T-helper 1 cell treated with Interleukin-12 subunit alpha and Interleukin-12 subunit beta and Interleukin-4 antibody, amounts not matched to agents 30 μg/mL and 1 μg/mL, for 36 hours (primary cell): ENCODE results near the gene ABCA1.
A peak's percentile ranks its signal among the peaks of the same experiment; 100 is the strongest.

Experiments used
- H3K27ac Mint-ChIP-seq: one replicate; pipeline ENCODE4 v1.8.0; 2021; ENCODE audit warnings: mild to moderate bottlenecking, mixed read lengths
- H3K27me3 Mint-ChIP-seq: one replicate; pipeline ENCODE4 v1.8.0; 2021; ENCODE audit warnings: low read depth, mixed read lengths
- H3K36me3 Mint-ChIP-seq: one replicate; pipeline ENCODE4 v1.8.0; 2021; ENCODE audit warnings: low read depth, mixed read lengths
- H3K4me1 Mint-ChIP-seq: one replicate; pipeline ENCODE4 v1.8.0; 2021; ENCODE audit warnings: low read depth, mixed read lengths
- H3K4me3 Mint-ChIP-seq: one replicate; pipeline ENCODE4 v1.8.0; 2021; ENCODE audit warnings: mild to moderate bottlenecking, moderate library complexity, mixed read lengths
- H3K9me3 Mint-ChIP-seq: one replicate; pipeline ENCODE4 v1.8.0; 2021; ENCODE audit warnings: mixed read lengths

The ABCA1 gene

DNA sequence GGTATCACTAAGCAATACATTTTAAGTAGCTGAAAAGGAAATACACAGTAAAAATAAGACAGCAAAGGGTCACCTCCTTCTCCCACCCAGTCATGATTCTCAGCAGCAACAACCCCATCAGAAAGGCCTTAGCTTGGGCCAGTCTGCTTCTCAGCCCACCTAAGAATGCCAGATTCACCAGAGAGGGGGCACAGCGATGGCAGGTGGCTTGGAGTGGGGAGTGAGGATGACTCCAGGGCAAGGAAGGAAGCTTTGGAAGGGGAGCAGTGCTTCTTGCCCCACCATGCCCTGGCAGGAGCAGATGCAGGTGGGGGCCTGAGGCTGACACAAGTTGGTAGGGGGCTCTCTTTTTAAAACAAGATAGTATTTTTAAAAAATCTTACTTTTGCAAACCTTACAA lies 51.4 kb downstream of the ABCA1 start:
- H3K36me3 Mint-ChIP-seq, result peaks cover 3% of the 10 kb centered on the region
- no peaks in the 10 kb centered on the region for H3K27me3 Mint-ChIP-seq
- H3K4me3 Mint-ChIP-seq, result no peak overlapping the region
- H3K27ac Mint-ChIP-seq, result peak overlapping the region; percentile 34
- no peaks in the 10 kb centered on the region for H3K4me1 Mint-ChIP-seq
- no peaks in the 10 kb centered on the region for H3K9me3 Mint-ChIP-seq

GRCh38 chr9:104875897-104876296 lies 52.1 kb downstream of the ABCA1 start:
- no peak overlapping the region for H3K27ac Mint-ChIP-seq
- H3K4me3 Mint-ChIP-seq, result no peak overlapping the region
- no peaks in the 10 kb centered on the region for H3K27me3 Mint-ChIP-seq
- H3K36me3 Mint-ChIP-seq, result peaks cover 3% of the 10 kb centered on the region
- no peaks in the 10 kb centered on the region for H3K4me1 Mint-ChIP-seq
- H3K9me3 Mint-ChIP-seq, result no peaks in the 10 kb centered on the region

- no peak overlapping the region for H3K4me3 Mint-ChIP-seq
- H3K27ac Mint-ChIP-seq, result no peak overlapping the region
- peaks cover 3% of the 10 kb centered on the region for H3K36me3 Mint-ChIP-seq
- no peaks in the 10 kb centered on the region for H3K9me3 Mint-ChIP-seq
- no peaks in the 10 kb centered on the region for H3K4me1 Mint-ChIP-seq
- H3K27me3 Mint-ChIP-seq, result no peaks in the 10 kb centered on the region
Measured at GRCh38 chr9:104875320-104875719, 52.6 kb downstream of the ABCA1 start.

- Mint-ChIP-seq H3K9me3 (no peaks in the 10 kb centered on the region), H3K27ac (no peak overlapping the region), H3K36me3 (peaks cover 3% of the 10 kb centered on the region), H3K27me3 (no peaks in the 10 kb centered on the region), H3K4me1 (no peaks in the 10 kb centered on the region), H3K4me3 (no peak overlapping the region)
Measured at GRCh38 chr9:104873489-104873850, 54.5 kb downstream of the ABCA1 start.

GRCh38 chr9:104872656-104873488 lies 55.1 kb downstream of the ABCA1 start:
- Mint-ChIP-seq H3K27ac (no peak overlapping the region), H3K27me3 (no peaks in the 10 kb centered on the region), H3K9me3 (no peaks in the 10 kb centered on the region), H3K36me3 (peaks cover 4% of the 10 kb centered on the region), H3K4me1 (no peaks in the 10 kb centered on the region), H3K4me3 (no peak overlapping the region)

DNA sequence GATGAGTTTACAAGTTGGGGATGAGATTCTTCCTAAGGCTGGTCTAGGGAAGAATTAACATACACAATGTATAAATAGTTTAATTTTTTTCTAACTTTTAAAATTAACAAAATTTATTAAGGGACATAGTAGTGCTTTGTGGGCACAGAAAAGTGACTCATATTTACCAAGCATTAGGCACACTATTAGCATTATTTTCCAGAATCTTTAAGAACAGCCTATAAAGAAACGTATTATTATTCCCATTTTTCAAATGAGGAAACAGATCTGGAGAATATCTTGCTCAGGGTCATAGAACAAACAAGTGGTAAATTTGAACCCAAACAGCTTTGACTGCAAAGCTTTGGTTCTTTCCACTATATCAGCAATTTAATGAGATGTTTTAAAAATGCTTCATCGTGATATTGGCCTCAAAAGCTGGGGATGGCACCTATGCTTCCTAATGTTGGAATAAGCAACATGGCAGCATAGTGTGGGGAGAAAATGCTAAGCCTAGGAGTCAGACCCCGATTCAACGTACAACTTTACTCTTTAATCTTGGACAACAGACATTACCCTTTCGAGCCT lies 55.9 kb downstream of the ABCA1 start:
- Mint-ChIP-seq H3K9me3 (no peaks in the 10 kb centered on the region), H3K36me3 (peaks cover 4% of the 10 kb centered on the region), H3K4me1 (no peaks in the 10 kb centered on the region), H3K27ac (no peak overlapping the region), H3K4me3 (no peak overlapping the region), H3K27me3 (no peaks in the 10 kb centered on the region)

GRCh38 chr9:104869811-104870210 lies 58.1 kb downstream of the ABCA1 start:
- no peak overlapping the region for H3K27ac Mint-ChIP-seq
- H3K9me3 Mint-ChIP-seq, result no peaks in the 10 kb centered on the region
- no peaks in the 10 kb centered on the region for H3K27me3 Mint-ChIP-seq
- no peak overlapping the region for H3K4me3 Mint-ChIP-seq
- no peaks in the 10 kb centered on the region for H3K4me1 Mint-ChIP-seq
- H3K36me3 Mint-ChIP-seq, result peaks cover 1% of the 10 kb centered on the region

DNA sequence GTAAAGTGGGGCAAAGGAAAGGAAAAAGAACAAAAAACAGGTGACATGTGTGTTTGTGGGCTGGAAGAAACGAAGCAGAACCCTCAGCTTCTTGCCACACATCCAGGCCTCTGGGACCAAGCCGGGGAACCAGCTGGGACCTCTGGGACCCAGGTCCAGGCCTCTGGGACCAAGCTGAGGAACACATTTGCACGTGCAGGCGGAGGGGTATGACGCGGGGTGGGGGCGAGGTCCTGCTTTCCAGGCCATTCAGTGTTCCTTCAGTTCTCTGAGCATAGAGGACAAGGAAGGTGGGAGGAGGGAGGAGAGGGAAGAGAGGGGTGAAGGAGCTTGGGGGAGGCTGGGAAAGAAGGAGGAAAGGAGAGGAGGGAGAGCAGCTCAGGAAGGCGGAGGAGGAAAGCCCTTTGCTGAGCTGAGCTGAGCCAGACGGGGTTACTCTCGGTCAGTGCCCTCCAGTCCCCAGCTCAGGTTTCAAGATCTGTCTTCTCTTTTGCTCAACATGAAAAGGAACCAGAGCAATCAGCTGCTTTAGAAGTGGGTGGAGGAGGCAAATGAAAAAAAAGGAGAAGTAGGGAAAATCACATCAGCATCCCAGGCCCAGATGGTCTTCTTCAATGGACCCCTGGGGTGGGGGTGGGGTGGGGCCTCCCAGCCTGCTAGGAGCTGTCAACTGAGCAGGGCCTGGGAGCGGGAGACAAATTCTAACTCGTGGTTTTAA lies 59.1 kb downstream of the ABCA1 start:
- Mint-ChIP-seq H3K27ac (no peak overlapping the region), H3K4me3 (no peak overlapping the region), H3K27me3 (no peaks in the 10 kb centered on the region), H3K9me3 (no peaks in the 10 kb centered on the region), H3K36me3 (peaks cover 1% of the 10 kb centered on the region), H3K4me1 (no peaks in the 10 kb centered on the region)

DNA sequence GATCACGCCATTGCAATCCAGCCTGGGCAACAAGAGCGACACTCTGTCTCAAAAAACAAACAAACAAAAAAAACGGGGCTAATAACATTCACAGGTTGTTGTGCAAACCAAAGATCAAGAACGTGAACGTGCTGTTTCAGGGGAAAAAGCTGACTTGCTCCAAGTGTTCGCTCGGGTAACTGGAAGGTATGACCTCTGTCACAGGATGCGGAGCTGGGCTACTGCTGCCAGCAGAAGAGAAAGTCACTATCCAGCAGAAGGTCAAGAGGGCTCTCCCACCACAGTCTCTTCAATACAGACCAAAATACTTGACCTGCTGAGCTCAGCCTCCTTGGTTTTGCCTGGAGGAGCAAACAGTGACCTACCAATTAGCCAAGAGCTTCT lies 59.7 kb downstream of the ABCA1 start:
- no peak overlapping the region for H3K27ac Mint-ChIP-seq
- H3K9me3 Mint-ChIP-seq, result no peaks in the 10 kb centered on the region
- H3K36me3 Mint-ChIP-seq, result peaks cover 1% of the 10 kb centered on the region
- no peak overlapping the region for H3K4me3 Mint-ChIP-seq
- no peaks in the 10 kb centered on the region for H3K4me1 Mint-ChIP-seq
- no peaks in the 10 kb centered on the region for H3K27me3 Mint-ChIP-seq

DNA sequence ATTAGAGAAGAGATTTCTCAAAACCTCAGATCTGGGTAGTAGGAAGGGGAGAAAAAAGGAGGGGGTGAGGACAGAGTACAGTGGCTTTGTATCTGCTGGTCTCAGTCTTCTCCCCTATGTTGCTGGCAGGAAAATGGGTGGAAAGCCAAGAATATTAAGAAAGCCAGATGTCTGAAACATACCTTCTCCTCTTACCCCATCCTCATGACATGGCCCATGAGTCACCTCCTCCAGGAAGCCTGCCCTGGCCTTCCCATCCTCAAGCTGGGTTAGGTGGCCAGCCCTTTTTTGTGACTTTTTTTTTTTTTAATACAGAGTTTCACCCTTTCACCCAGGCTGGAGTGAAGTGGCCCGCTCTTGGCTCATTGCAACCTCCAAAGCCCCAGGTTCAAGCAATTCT lies 61.8 kb downstream of the ABCA1 start:
- H3K4me3 Mint-ChIP-seq, result no peak overlapping the region
- no peak overlapping the region for H3K27ac Mint-ChIP-seq
- no peaks in the 10 kb centered on the region for H3K4me1 Mint-ChIP-seq
- H3K27me3 Mint-ChIP-seq, result no peaks in the 10 kb centered on the region
- H3K9me3 Mint-ChIP-seq, result no peaks in the 10 kb centered on the region
- H3K36me3 Mint-ChIP-seq, result peaks cover 1% of the 10 kb centered on the region

DNA sequence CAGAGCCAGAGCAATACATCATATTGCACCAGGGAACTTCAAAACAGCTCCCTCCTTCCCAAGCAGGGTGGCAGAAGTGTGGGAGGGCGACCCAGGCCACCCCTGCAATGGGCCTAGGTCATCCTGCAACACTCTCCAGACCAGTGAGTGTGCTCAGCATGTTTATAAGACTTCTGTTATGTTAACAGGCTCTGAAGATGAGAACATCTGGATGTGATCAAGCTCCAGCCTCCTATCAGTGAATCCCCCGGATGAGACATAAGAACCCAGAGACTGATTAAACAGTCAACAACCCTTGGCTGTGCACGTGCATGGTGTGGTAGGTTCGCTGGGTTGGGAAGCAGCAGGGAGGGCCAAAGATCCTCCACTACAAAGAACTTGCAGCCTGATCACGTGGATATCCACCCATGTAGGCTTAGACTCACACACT lies 63.3 kb downstream of the ABCA1 start:
- H3K27ac Mint-ChIP-seq, result no peak overlapping the region
- H3K9me3 Mint-ChIP-seq, result no peaks in the 10 kb centered on the region
- no peaks in the 10 kb centered on the region for H3K27me3 Mint-ChIP-seq
- peaks cover 1% of the 10 kb centered on the region for H3K36me3 Mint-ChIP-seq
- no peaks in the 10 kb centered on the region for H3K4me1 Mint-ChIP-seq
- H3K4me3 Mint-ChIP-seq, result no peak overlapping the region

DNA sequence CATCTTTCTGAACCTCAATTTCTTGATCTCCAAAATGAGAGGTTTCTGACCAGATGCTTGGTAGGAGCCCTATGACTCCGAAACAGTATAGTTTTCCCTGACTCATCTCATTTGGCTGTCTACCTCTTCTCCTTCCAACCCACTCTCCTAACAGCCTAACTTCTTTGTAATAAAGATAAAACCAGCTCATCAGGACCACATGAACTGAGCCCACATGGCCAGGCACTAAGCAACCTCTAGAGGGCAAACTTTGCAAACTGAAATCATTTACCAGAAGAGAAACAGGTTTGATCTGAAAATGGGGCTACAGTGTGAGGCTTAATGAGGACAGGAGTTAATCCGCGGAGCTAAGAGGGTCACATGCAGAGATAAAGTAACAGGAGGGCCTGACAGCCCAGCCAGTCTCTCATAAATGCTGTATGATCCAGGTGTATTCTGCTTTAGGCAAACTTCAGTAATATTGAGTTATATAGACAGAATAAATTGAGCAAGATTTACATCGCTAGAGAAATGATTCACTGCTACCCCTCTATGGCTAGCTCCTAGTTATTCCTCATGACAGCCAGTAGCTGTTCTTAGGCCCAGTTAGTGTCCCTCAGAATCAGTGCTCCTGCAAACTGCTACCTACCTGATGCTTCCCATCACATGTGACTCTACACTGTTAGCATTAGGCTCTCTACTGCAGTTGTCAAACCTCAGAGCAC lies 64.6 kb downstream of the ABCA1 start:
- no peak overlapping the region for H3K4me3 Mint-ChIP-seq
- H3K36me3 Mint-ChIP-seq, result no peaks in the 10 kb centered on the region
- no peaks in the 10 kb centered on the region for H3K4me1 Mint-ChIP-seq
- H3K27ac Mint-ChIP-seq, result no peak overlapping the region
- no peaks in the 10 kb centered on the region for H3K9me3 Mint-ChIP-seq
- H3K27me3 Mint-ChIP-seq, result no peaks in the 10 kb centered on the region

- no peaks in the 10 kb centered on the region for H3K27me3 Mint-ChIP-seq
- H3K4me3 Mint-ChIP-seq, result no peak overlapping the region
- no peaks in the 10 kb centered on the region for H3K4me1 Mint-ChIP-seq
- H3K27ac Mint-ChIP-seq, result no peak overlapping the region
- no peaks in the 10 kb centered on the region for H3K9me3 Mint-ChIP-seq
- no peaks in the 10 kb centered on the region for H3K36me3 Mint-ChIP-seq
Measured at GRCh38 chr9:104861397-104861796, 66.6 kb downstream of the ABCA1 start.

GRCh38 chr9:104860263-104860662 lies 67.7 kb downstream of the ABCA1 start:
- Mint-ChIP-seq H3K36me3 (no peaks in the 10 kb centered on the region), H3K27me3 (no peaks in the 10 kb centered on the region), H3K4me1 (no peaks in the 10 kb centered on the region), H3K9me3 (no peaks in the 10 kb centered on the region), H3K4me3 (no peak overlapping the region), H3K27ac (no peak overlapping the region)
